Mesothelial cell of epicardium (in vitro differentiated cells): ENCODE measurements around the gene GCK. TPM values are rescaled to one million over a fixed set of nuclear protein-coding genes. Genes with fewer than 3 reads are reported as not detected.

Experiments
- DNase-seq, 2 experiments: peaks; one replicate each; pipeline ENCODE4 v3.0.0; 2021; ENCODE audit warnings: low spot score in 2 of 2; ENCODE audit not compliant: unreplicated experiment in 2 of 2
- H3K27ac Mint-ChIP-seq: 2 replicates; pipeline ENCODE4 v1.8.0; 2021; ENCODE audit warnings: mixed read lengths
- H3K27me3 Mint-ChIP-seq: 2 replicates; pipeline ENCODE4 v1.8.0; 2021; ENCODE audit warnings: low read depth, mixed read lengths
- H3K36me3 Mint-ChIP-seq: 2 replicates; pipeline ENCODE4 v1.8.0; 2021; ENCODE audit warnings: mixed read lengths
- H3K4me1 Mint-ChIP-seq: 2 replicates; pipeline ENCODE4 v1.8.0; 2021; ENCODE audit warnings: mixed read lengths
- H3K4me3 Mint-ChIP-seq: 2 replicates; pipeline ENCODE4 v1.8.0; 2021; ENCODE audit warnings: mild to moderate bottlenecking, moderate library complexity, mixed read lengths
- H3K9me3 Mint-ChIP-seq: 2 replicates; pipeline ENCODE4 v1.8.0; 2021; ENCODE audit warnings: mixed read lengths
- total RNA-seq: library from RNA; stranded (reverse); gene quantifications from 3 replicates; pipeline ENCODE4 v1.2.1, GENCODE V29; 2021
- TF ChIP-seq, protein P1 (sequence below): fragments of 200-600 bp; sonication (generic); IDR thresholded peaks from one replicate; pipeline ENCODE4 v1.5.0; 2021; ENCODE audit warnings: antibody characterized with exemption; ENCODE audit not compliant: unreplicated experiment

Gene GCK
- total RNA-seq, 1 donor from 2014 or later, result 1.5 TPM

DNA sequence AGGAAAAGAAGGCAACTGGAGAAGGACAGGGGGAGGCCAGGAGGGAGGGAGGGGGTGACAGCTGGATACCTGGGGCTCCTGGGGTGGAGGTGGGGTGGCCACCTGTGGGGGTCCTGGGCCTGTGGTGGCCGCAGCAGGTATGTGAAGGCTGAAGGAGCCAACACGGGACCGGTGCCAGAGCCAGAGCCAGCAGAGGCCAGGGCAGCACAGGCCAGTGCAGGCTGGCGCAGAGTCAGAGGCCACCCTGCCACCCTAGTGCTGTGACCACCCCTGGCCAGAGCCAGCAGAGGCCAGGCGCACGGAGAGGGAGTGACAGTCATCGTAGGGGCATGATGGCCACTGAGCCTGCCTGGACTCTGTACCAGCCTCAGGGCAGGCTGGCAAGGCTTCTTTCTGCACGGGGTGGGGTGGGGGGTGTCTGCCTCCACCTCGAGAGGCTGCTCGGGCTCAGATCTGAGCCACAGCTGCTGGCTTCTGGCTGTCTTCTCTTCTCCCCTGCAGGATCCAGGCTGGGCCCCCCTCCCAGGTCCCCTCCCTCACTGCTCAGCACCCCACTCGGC, 40.4 kb upstream of the GCK start:
- no peak for DNase-seq
- no peak overlapping the region for H3K4me3 Mint-ChIP-seq

DNA sequence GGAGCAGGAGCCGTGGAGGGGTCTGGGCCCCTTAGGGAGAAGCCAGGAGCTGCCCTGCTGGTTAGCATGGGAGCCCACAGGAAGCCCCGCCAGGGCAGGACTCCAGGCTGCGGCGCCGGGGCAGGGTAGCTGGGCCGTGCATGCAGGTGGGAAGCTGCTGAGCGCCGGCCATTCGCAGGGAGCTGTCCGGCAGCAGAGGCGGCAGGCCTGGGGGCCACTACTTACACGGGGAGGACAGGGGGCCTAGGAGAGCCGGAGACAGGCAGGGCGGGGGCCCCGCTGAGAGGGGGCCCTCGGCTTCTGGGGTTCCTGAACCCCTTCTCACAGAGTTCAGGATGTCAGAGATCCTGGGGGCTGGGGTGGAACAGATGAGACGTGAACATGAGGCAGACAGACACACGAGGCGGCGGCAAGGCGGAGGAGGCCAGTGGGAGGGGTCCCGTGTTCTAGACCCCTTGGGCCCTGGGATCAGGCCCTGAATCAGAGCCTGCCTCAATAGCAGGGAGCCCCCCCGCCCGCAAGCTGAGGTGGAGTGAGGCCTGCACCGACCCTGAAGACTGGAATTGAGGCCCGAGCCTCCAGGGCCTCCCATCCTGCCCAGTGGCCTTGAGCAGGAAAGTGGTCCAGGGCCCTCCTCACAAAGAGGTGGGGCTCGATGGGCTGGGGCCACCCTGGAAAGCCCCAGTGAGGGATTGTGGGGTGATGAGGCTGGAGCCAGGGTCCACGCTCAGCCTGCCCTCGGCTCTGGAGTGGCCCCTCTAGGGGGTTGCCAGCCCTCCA, 39.5 kb upstream of the GCK start:
- no peak overlapping the region for H3K4me3 Mint-ChIP-seq
- peaks cover 1% of the 10 kb centered on the region for H3K4me1 Mint-ChIP-seq
- no peak for DNase-seq
- H3K9me3 Mint-ChIP-seq, result no peaks in the 10 kb centered on the region
- H3K27ac Mint-ChIP-seq, result no peak overlapping the region
- TF ChIP-seq, protein P1, sequence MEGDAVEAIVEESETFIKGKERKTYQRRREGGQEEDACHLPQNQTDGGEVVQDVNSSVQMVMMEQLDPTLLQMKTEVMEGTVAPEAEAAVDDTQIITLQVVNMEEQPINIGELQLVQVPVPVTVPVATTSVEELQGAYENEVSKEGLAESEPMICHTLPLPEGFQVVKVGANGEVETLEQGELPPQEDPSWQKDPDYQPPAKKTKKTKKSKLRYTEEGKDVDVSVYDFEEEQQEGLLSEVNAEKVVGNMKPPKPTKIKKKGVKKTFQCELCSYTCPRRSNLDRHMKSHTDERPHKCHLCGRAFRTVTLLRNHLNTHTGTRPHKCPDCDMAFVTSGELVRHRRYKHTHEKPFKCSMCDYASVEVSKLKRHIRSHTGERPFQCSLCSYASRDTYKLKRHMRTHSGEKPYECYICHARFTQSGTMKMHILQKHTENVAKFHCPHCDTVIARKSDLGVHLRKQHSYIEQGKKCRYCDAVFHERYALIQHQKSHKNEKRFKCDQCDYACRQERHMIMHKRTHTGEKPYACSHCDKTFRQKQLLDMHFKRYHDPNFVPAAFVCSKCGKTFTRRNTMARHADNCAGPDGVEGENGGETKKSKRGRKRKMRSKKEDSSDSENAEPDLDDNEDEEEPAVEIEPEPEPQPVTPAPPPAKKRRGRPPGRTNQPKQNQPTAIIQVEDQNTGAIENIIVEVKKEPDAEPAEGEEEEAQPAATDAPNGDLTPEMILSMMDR, result no peak
- no peaks in the 10 kb centered on the region for H3K36me3 Mint-ChIP-seq
- H3K27me3 Mint-ChIP-seq, result peaks cover 4% of the 10 kb centered on the region

More for the DNA sequence above, 40.4 kb upstream of the GCK start:
- no peaks in the 10 kb centered on the region for H3K9me3 Mint-ChIP-seq
- H3K36me3 Mint-ChIP-seq, result no peaks in the 10 kb centered on the region
- TF ChIP-seq, protein P1, result no peak
- H3K4me1 Mint-ChIP-seq, result no peaks in the 10 kb centered on the region
- no peak overlapping the region for H3K27ac Mint-ChIP-seq
- H3K27me3 Mint-ChIP-seq, result peaks cover 4% of the 10 kb centered on the region

DNA sequence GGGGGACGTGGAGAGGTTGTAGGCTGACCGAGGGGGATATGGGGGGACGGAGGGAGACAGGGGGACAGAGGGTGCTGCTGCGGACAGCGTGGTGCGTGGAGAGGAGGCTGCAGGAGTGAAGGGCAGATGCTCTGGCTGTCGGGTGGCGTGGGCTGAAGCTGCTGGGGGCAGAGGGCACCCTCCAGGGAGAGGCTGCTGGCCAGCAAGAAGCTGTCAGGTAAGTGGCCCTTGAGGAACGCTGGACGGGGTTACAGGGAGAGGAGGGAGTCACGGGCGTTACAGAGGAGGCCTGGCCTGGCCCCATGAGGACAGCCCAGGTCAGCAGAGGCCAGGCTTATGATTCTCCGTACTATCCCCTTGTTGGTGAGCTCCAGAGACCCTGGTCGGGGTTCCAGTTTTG, 38.7 kb upstream of the GCK start:
- Mint-ChIP-seq H3K27me3 (peaks cover 4% of the 10 kb centered on the region), H3K36me3 (no peaks in the 10 kb centered on the region), H3K4me1 (peaks cover 2% of the 10 kb centered on the region), H3K27ac (no peak overlapping the region), H3K4me3 (no peak overlapping the region), H3K9me3 (no peaks in the 10 kb centered on the region)
- no peak for DNase-seq
- TF ChIP-seq, protein P1, result no peak

DNA sequence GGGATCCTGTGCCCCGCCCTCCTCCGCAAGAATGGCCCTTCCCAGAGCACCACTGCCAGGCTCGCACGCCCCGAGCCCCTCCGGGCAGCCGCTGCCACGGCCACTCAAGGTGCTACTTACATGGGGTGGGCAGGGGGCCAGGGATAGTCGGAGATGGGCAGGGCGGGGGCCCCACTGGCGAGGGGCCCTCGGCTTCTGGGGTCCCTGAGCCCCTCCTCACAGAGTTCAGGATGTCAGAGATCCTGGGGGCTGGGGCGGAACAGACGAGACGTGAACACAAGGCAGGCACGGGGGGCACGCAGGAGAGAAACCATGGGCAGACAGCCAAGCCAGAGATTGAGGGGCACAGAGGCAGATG, 37.1 kb upstream of the GCK start:
- H3K9me3 Mint-ChIP-seq, result no peaks in the 10 kb centered on the region
- no peak overlapping the region for H3K4me3 Mint-ChIP-seq
- no peak overlapping the region for H3K27ac Mint-ChIP-seq
- no peaks in the 10 kb centered on the region for H3K36me3 Mint-ChIP-seq
- H3K4me1 Mint-ChIP-seq, result peaks cover 2% of the 10 kb centered on the region
- DNase-seq, result no peak
- peaks cover 4% of the 10 kb centered on the region for H3K27me3 Mint-ChIP-seq
- TF ChIP-seq, protein P1, result no peak

DNA sequence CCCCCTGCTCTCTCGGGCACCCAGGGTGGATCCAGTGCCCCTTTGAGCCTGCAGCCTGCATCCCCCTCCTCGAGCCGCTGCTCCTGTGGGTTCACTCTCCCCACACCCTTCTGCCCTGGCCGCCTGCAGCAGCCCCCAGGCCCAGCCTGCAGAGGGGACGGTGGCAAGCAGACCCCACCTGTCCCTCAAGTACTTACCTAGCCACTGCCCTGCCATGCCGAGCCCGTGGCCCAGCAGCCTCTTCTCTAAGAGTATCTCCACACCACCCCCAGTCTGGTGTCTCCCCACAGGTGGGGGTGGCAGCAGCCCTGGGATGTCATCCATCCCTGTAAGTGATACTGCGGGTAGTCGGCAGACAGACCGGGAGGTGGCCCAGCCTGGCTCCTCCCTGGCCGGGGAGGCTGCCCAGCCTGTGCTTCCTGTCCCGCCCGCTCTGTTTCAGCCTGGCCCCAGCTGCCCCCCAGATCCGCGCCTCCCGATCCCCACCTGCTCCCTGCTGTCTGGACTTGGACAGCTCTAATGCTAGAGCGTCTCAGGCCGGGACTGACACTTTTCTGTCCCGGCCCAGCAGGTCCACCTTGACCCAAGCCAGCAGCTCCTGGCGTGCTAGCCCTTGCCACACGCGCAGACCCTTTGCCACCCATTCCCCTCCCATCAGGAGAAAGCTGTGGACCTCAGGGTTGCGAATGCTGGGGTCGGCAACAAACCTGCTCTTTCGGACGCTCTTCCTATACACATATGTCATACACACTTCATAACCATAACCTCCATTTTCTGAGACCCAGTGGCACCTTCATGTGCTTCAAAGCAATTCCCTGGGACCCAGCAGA, 36.5 kb upstream of the GCK start:
- Mint-ChIP-seq H3K4me3 (no peak overlapping the region), H3K4me1 (peaks cover 2% of the 10 kb centered on the region), H3K36me3 (no peaks in the 10 kb centered on the region), H3K27me3 (peaks cover 4% of the 10 kb centered on the region), H3K9me3 (no peaks in the 10 kb centered on the region), H3K27ac (no peak overlapping the region)
- TF ChIP-seq, protein P1, result no peak
- no peak for DNase-seq
